NCI-H460 (cell line): Measurements from ENCODE around the gene ZNF780A. TPM values are rescaled to one million over a fixed set of nuclear protein-coding genes. Genes with fewer than 3 reads are reported as not detected.

Experiments
- total RNA-seq: library from RNA; depleted of rRNA; stranded (reverse); fragments of >200 nt; shearing (Covaris generic); gene quantifications from 2 replicates; pipeline ENCODE4 v1.2.3, GENCODE V29; 2014; rRNA removed

ZNF780A gene
- total RNA-seq, 1 experiment from 2014 or later: 18.3 TPM

Other genes starting within 250 kb of the ZNF780A start
- gene FBL, start 244.6 kb downstream of the ZNF780A start, total RNA-seq: 138 and 154 TPM in 2 replicates
- 0.02 and 0.06 TPM in 2 replicates for gene FCGBP, start 156.3 kb downstream of the ZNF780A start, total RNA-seq
- gene PSMC4, start 119.8 kb downstream of the ZNF780A start, total RNA-seq: 122 and 125 TPM in 2 replicates
- gene ZNF546, start 93.9 kb downstream of the ZNF780A start, total RNA-seq: 2.7 and 3.2 TPM in 2 replicates
- 3.9 and 7.5 TPM in 2 replicates for gene ZNF780B, start 34.7 kb downstream of the ZNF780A start, total RNA-seq
- 6.0 and 7.4 TPM in 2 replicates for gene MAP3K10, start 100.5 kb upstream of the ZNF780A start, total RNA-seq
- not detected in 2 replicates for gene TTC9B, start 127.4 kb upstream of the ZNF780A start, total RNA-seq
- 0.25 TPM in 1 of 2 replicates, not detected in the other for gene CCNP, start 135.7 kb upstream of the ZNF780A start, total RNA-seq
- 39.1 and 39.3 TPM in 2 replicates for gene AKT2, start 194.4 kb upstream of the ZNF780A start, total RNA-seq